Ishikawa (cell line): ENCODE results near the gene CRCP.

ENCODE experiments used
- CEBPB ChIP-seq: IDR thresholded peaks from 2 replicates; pipeline ENCODE4 v1.6.1; 2012
- EGR1 ChIP-seq: IDR thresholded peaks from 2 replicates; pipeline ENCODE4 v1.6.1; 2012
- EP300 ChIP-seq: IDR thresholded peaks from 2 replicates; pipeline ENCODE4 v1.6.1; 2012; ENCODE audit warnings: borderline replicate concordance
- FOXM1 ChIP-seq: IDR thresholded peaks from 2 replicates; pipeline ENCODE4 v1.6.1; 2012; ENCODE audit warnings: low read depth, borderline replicate concordance
- NFIC ChIP-seq: IDR thresholded peaks from 2 replicates; pipeline ENCODE4 v1.6.1; 2012
- RAD21 ChIP-seq: IDR thresholded peaks from 2 replicates; pipeline ENCODE4 v1.6.1; 2012; ENCODE audit warnings: low read depth
- TAF1 ChIP-seq: IDR thresholded peaks from 2 replicates; pipeline ENCODE4 v1.6.1; 2012; ENCODE audit warnings: low read depth, mild to moderate bottlenecking
- TEAD4 ChIP-seq: IDR thresholded peaks from 2 replicates; pipeline ENCODE4 v1.6.1; 2012
- YY1 ChIP-seq: IDR thresholded peaks from 2 replicates; pipeline ENCODE4 v1.6.1; 2012; ENCODE audit warnings: low read depth
- ZBTB7A ChIP-seq: IDR thresholded peaks from 2 replicates; pipeline ENCODE4 v1.6.1; 2012; ENCODE audit warnings: low read depth
- TF ChIP-seq, protein P1 (sequence below): IDR thresholded peaks from 2 replicates; pipeline ENCODE4 v1.6.1; 2012
- TF ChIP-seq, protein P2 (sequence below): IDR thresholded peaks from 2 replicates; pipeline ENCODE4 v1.6.1; 2012
- TF ChIP-seq, protein P3 (sequence below): IDR thresholded peaks from 2 replicates; pipeline ENCODE4 v1.6.1; 2012; ENCODE audit warnings: low read depth, mild to moderate bottlenecking

DNA sequence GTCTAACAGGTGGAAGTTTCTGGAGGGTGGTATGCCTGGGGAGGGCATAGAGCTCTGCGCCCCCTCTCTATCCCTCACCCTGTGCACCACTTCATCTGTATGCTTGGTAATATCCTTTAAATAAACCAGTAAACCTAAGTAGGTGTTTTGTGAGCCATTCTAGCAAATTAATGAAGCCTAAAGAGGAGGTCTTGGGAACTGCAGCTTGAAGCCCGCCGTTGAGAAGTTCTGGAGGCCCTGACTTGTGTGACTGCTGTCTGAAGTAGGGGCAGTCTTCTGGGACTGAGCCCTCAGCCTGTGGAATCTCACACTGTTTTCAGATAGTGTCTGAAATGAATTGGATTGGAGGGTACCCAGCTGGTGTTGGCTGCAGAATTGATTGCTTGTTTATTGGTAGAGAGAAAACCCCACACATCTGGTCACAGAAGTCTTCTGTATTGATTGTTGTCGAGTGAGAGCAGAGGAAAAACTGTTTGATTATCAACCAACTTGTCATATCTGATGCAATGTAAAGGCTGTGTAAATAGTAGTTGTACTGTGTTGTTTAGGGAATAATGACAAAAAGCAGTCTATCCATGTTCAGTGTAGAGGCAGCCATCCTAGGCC is 4.7 kb downstream of the CRCP start:
- TF ChIP-seq TEAD4 (no peak), EP300 (no peak), YY1 (no peak), ZBTB7A (no peak), TAF1 (no peak), CEBPB (no peak), NFIC (no peak), EGR1 (no peak), RAD21 (no peak), FOXM1 (no peak)
- TF ChIP-seq, protein P1, sequence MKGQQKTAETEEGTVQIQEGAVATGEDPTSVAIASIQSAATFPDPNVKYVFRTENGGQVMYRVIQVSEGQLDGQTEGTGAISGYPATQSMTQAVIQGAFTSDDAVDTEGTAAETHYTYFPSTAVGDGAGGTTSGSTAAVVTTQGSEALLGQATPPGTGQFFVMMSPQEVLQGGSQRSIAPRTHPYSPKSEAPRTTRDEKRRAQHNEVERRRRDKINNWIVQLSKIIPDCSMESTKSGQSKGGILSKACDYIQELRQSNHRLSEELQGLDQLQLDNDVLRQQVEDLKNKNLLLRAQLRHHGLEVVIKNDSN = no peak
- TF ChIP-seq, protein P2, sequence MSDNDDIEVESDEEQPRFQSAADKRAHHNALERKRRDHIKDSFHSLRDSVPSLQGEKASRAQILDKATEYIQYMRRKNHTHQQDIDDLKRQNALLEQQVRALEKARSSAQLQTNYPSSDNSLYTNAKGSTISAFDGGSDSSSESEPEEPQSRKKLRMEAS = no peak
- TF ChIP-seq, protein P3, sequence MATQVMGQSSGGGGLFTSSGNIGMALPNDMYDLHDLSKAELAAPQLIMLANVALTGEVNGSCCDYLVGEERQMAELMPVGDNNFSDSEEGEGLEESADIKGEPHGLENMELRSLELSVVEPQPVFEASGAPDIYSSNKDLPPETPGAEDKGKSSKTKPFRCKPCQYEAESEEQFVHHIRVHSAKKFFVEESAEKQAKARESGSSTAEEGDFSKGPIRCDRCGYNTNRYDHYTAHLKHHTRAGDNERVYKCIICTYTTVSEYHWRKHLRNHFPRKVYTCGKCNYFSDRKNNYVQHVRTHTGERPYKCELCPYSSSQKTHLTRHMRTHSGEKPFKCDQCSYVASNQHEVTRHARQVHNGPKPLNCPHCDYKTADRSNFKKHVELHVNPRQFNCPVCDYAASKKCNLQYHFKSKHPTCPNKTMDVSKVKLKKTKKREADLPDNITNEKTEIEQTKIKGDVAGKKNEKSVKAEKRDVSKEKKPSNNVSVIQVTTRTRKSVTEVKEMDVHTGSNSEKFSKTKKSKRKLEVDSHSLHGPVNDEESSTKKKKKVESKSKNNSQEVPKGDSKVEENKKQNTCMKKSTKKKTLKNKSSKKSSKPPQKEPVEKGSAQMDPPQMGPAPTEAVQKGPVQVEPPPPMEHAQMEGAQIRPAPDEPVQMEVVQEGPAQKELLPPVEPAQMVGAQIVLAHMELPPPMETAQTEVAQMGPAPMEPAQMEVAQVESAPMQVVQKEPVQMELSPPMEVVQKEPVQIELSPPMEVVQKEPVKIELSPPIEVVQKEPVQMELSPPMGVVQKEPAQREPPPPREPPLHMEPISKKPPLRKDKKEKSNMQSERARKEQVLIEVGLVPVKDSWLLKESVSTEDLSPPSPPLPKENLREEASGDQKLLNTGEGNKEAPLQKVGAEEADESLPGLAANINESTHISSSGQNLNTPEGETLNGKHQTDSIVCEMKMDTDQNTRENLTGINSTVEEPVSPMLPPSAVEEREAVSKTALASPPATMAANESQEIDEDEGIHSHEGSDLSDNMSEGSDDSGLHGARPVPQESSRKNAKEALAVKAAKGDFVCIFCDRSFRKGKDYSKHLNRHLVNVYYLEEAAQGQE = no peak
